ENCODE data around the gene RALGPS2.

Gene RALGPS2

GRCh38 chr1:178941849-178942248, 216.8 kb downstream of the RALGPS2 start:
- ATAC-seq: no peak
- TF ChIP-seq ISL1 (CRISPR knock-in tag; IDR thresholded peaks at IDR 0.05) (no peak), BACH2 (CRISPR knock-in tag; IDR thresholded peaks at IDR 0.05; ENCODE audit: borderline replicate concordance) (no peak), CREB5 (CRISPR knock-in tag; IDR thresholded peaks at IDR 0.05; ENCODE audit: low read depth) (no peak), TCF4 (CRISPR knock-in tag; IDR thresholded peaks at IDR 0.05; ENCODE audit: borderline replicate concordance) (no peak), ZNF8 (CRISPR knock-in tag; IDR thresholded peaks at IDR 0.05) (no peak), TOX (CRISPR knock-in tag; IDR thresholded peaks at IDR 0.05; ENCODE audit: borderline replicate concordance) (no peak), CSDC2 (CRISPR knock-in tag; IDR thresholded peaks at IDR 0.05) (no peak), CSRNP3 (CRISPR knock-in tag; IDR thresholded peaks at IDR 0.05) (no peak), OSR1 (CRISPR knock-in tag; IDR thresholded peaks at IDR 0.05) (no peak), ARNTL (CRISPR knock-in tag; IDR thresholded peaks at IDR 0.05; ENCODE audit: borderline replicate concordance, low read depth) (no peak), ZFP30 (CRISPR knock-in tag; IDR thresholded peaks at IDR 0.05) (no peak), PATZ1 (CRISPR knock-in tag; IDR thresholded peaks at IDR 0.05; ENCODE audit: borderline replicate concordance) (no peak), RARB (CRISPR knock-in tag; IDR thresholded peaks at IDR 0.05) (no peak)

- peak; percentile 32 for ATAC-seq
- TF ChIP-seq ARNTL (CRISPR knock-in tag; IDR thresholded peaks at IDR 0.05; ENCODE audit: borderline replicate concordance, low read depth) (no peak), TOX (CRISPR knock-in tag; IDR thresholded peaks at IDR 0.05; ENCODE audit: borderline replicate concordance) (no peak), CREB5 (CRISPR knock-in tag; IDR thresholded peaks at IDR 0.05; ENCODE audit: low read depth) (no peak), POU6F1 (CRISPR knock-in tag; IDR thresholded peaks at IDR 0.05; ENCODE audit: borderline replicate concordance, low read depth) (no peak), ZNF8 (CRISPR knock-in tag; IDR thresholded peaks at IDR 0.05) (no peak), CSRNP3 (CRISPR knock-in tag; IDR thresholded peaks at IDR 0.05) (no peak), ZFP3 (CRISPR knock-in tag; IDR thresholded peaks at IDR 0.05) (no peak), PATZ1 (CRISPR knock-in tag; IDR thresholded peaks at IDR 0.05; ENCODE audit: borderline replicate concordance) (no peak), SNAI2 (CRISPR knock-in tag; IDR thresholded peaks at IDR 0.05) (no peak), BACH2 (CRISPR knock-in tag; IDR thresholded peaks at IDR 0.05; ENCODE audit: borderline replicate concordance) (no peak), RARB (CRISPR knock-in tag; IDR thresholded peaks at IDR 0.05) (no peak), TCF4 (CRISPR knock-in tag; IDR thresholded peaks at IDR 0.05; ENCODE audit: borderline replicate concordance) (no peak), ESRRG (CRISPR knock-in tag; IDR thresholded peaks at IDR 0.05) (no peak)
These were observed 217.5 kb downstream of the RALGPS2 start for GRCh38 chr1:178942285-178943198.
